Esophagus squamous epithelium (tissue), 5 donors: ENCODE results near the gene TMTC1. TPM values are rescaled to one million over a fixed set of nuclear protein-coding genes. Genes with fewer than 3 reads are reported as not detected.
A peak's percentile ranks its signal among the peaks of the same experiment; 100 is the strongest.

ENCODE experiments used
- DNase-seq: peaks from one replicate; lab custom pipeline; 2025; lab: John Stamatoyannopoulos, UW
- H3K27ac ChIP-seq, 4 donors: fragments of 200-600 bp; sonication (generic); one replicate each; pipeline ENCODE4 v1.5.1; 2016 to 2019; ENCODE audit warnings: mild to moderate bottlenecking in 1 of 4
- H3K27me3 ChIP-seq, 4 donors: fragments of 200-600 bp; sonication (generic); 1 replicate in 3 of 4; 2 replicates in 1 of 4; pipeline versions ENCODE4 v1.5.1 to v1.6.0; 2017 to 2021; ENCODE audit warnings: antibody characterized with exemption in 1 of 4
- H3K36me3 ChIP-seq, 3 donors: fragments of 200-600 bp; sonication (generic); one replicate each; pipeline ENCODE4 v1.5.1; 2016 to 2019
- H3K4me1 ChIP-seq, 3 donors: fragments of 200-600 bp; sonication (generic); one replicate each; pipeline ENCODE4 v1.5.1; 2017 to 2019
- H3K4me3 ChIP-seq, 4 donors: fragments of 200-600 bp; sonication (generic); 1 replicate in 3 of 4; 2 replicates in 1 of 4; pipeline ENCODE4 v1.5.1; 2016 to 2019; ENCODE audit warnings: mild to moderate bottlenecking in 2 of 4, moderate library complexity in 1 of 4
- H3K9me3 ChIP-seq, 3 donors: fragments of 200-600 bp; sonication (generic); one replicate each; pipeline ENCODE4 v1.5.1; 2016 to 2019
- POLR2A ChIP-seq, 4 donors: fragments of 450-650 bp; IDR thresholded peaks; one replicate each; pipeline ENCODE4 v1.6.1; 2017; ENCODE audit warnings: antibody characterized with exemption in 4 of 4, mild to moderate bottlenecking in 4 of 4, moderate library complexity in 3 of 4
- WGBS, 2 donors: methylation state at CpG; one replicate each; pipeline ENCODE4 v1.1.5; 2018; 5-methylcytosine and 5-hydroxymethylcytosine counted together
- intact Hi-C: fragments of 100-400 bp; cut with DNase I; formaldehyde crosslinking; loops from one replicate; pipeline ENCODE4 v1.15.0; 2022
- total RNA-seq, 4 donors: library from RNA; depleted of rRNA; stranded (reverse); fragments of >200 nt; gene quantifications; one replicate each; pipeline ENCODE4 v1.1.0, GENCODE V29; 2016
- TF ChIP-seq, protein P1 (sequence below), 6 experiments: fragments of 450-650 bp in 4 of 6; fragments of 200-600 bp in 2 of 6; sonication (generic) in 2 of 6; IDR thresholded peaks; one replicate each; pipeline ENCODE4 v1.5.1; 2016 to 2019; ENCODE audit warnings: antibody characterized with exemption in 6 of 6, mild to moderate bottlenecking in 4 of 6, moderate library complexity in 4 of 6
- donor health status: DM: yes; HTN: yes; CAD: no.

Gene TMTC1
- total RNA-seq, 4 donors from 2014 or later: 2.5 to 31.9 (median 14.7) TPM

- H3K4me1 ChIP-seq: peaks cover 0 to 40% (median 11%) of the 10 kb centered on the region in 3 donors
- no peaks in the 10 kb centered on the region for H3K27me3 ChIP-seq
- H3K27ac ChIP-seq: no peak overlapping the region
- WGBS, 2 donors: 66 to 89% methylated on average over 3 of the region's 3 CpGs
- no peak for DNase-seq
- no peaks in the 10 kb centered on the region for H3K9me3 ChIP-seq
- H3K4me3 ChIP-seq: no peak overlapping the region
- TF ChIP-seq POLR2A (IDR thresholded peaks at IDR 0.05): no peak
- TF ChIP-seq, protein P1, sequence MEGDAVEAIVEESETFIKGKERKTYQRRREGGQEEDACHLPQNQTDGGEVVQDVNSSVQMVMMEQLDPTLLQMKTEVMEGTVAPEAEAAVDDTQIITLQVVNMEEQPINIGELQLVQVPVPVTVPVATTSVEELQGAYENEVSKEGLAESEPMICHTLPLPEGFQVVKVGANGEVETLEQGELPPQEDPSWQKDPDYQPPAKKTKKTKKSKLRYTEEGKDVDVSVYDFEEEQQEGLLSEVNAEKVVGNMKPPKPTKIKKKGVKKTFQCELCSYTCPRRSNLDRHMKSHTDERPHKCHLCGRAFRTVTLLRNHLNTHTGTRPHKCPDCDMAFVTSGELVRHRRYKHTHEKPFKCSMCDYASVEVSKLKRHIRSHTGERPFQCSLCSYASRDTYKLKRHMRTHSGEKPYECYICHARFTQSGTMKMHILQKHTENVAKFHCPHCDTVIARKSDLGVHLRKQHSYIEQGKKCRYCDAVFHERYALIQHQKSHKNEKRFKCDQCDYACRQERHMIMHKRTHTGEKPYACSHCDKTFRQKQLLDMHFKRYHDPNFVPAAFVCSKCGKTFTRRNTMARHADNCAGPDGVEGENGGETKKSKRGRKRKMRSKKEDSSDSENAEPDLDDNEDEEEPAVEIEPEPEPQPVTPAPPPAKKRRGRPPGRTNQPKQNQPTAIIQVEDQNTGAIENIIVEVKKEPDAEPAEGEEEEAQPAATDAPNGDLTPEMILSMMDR (IDR thresholded peaks at IDR 0.05): no peak
- intact Hi-C loops: no loop called here
- H3K36me3 ChIP-seq: no peaks in the 10 kb centered on the region
Observed at GRCh38 chr12:29564925-29565324, 218.8 kb downstream of the TMTC1 start.

GRCh38 chr12:29563636-29564035 lies 220.1 kb downstream of the TMTC1 start:
- intact Hi-C loops: no loop called here
- H3K9me3 ChIP-seq: no peaks in the 10 kb centered on the region
- H3K4me3 ChIP-seq: peak overlapping the region in 1 of 4 donors; percentile 13
- TF ChIP-seq POLR2A (IDR thresholded peaks at IDR 0.05): no peak
- TF ChIP-seq, protein P1 (IDR thresholded peaks at IDR 0.05): no peak
- no peaks in the 10 kb centered on the region for H3K36me3 ChIP-seq
- WGBS, 2 donors: 53 to 63% methylated on average over 9 to 10 of the region's 10 CpGs
- H3K27me3 ChIP-seq: no peaks in the 10 kb centered on the region
- peak overlapping the region in 3 of 4 donors; percentile 55 to 89 (median 67) for H3K27ac ChIP-seq
- H3K4me1 ChIP-seq: peaks cover 0 to 32% (median 5%) of the 10 kb centered on the region in 3 donors
- no peak for DNase-seq

DNA sequence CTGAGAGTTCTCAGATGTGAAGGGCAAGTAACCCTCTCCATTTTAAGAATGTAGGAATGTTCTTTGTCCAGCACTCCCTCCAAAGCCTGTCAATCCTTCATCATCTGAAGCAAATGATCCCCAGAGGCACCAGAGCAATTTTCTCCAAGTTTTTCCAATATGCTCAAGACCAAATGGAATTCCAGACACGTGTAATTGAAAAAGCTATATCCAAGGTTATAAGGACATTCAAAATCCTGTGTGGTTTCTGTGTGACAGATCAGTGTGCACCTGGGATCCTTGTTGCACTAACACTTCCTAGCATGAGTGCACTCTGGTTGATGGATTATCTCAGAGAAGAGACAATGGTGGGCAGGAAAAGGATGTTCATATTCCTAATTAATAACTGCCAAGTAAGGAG lies 220.7 kb downstream of the TMTC1 start:
- no peaks in the 10 kb centered on the region for H3K9me3 ChIP-seq
- no peak for TF ChIP-seq POLR2A (IDR thresholded peaks at IDR 0.05)
- TF ChIP-seq, protein P1 (IDR thresholded peaks at IDR 0.05): no peak
- H3K27ac ChIP-seq: peak overlapping the region; percentile 16 to 89 (median 61)
- DNase-seq: no peak
- no peaks in the 10 kb centered on the region for H3K36me3 ChIP-seq
- H3K27me3 ChIP-seq: no peaks in the 10 kb centered on the region
- intact Hi-C loops: no loop called here
- WGBS, 2 donors: 50 to 58% methylated on average over 1 of the region's 1 CpG
- H3K4me3 ChIP-seq: no peak overlapping the region
- peaks cover 0 to 32% (median 5%) of the 10 kb centered on the region in 3 donors for H3K4me1 ChIP-seq

- peak overlapping the region; percentile 16 to 89 (median 61) for H3K27ac ChIP-seq
- WGBS, 2 donors: 64 to 71% methylated on average over 4 of the region's 4 CpGs
- H3K9me3 ChIP-seq: no peaks in the 10 kb centered on the region
- no peaks in the 10 kb centered on the region for H3K27me3 ChIP-seq
- DNase-seq: no peak
- TF ChIP-seq, protein P1 (IDR thresholded peaks at IDR 0.05): no peak
- no peak for TF ChIP-seq POLR2A (IDR thresholded peaks at IDR 0.05)
- no peaks in the 10 kb centered on the region for H3K36me3 ChIP-seq
- peaks cover 0 to 32% (median 5%) of the 10 kb centered on the region in 3 donors for H3K4me1 ChIP-seq
- H3K4me3 ChIP-seq: no peak overlapping the region
- intact Hi-C loops: no loop called here
Observed at GRCh38 chr12:29562110-29562804, 221.5 kb downstream of the TMTC1 start.

- WGBS, 2 donors: 57 to 60% methylated on average over 3 of the region's 3 CpGs
- intact Hi-C loops: no loop called here
Observed at GRCh38 chr12:29561664-29562071, 222.1 kb downstream of the TMTC1 start.

More at GRCh38 chr12:29561664-29562071, 222.1 kb downstream of the TMTC1 start:
- no peak overlapping the region for H3K4me3 ChIP-seq
- TF ChIP-seq POLR2A (IDR thresholded peaks at IDR 0.05): no peak
- TF ChIP-seq, protein P1 (IDR thresholded peaks at IDR 0.05): no peak
- H3K9me3 ChIP-seq: no peaks in the 10 kb centered on the region
- peaks cover 0 to 32% (median 5%) of the 10 kb centered on the region in 3 donors for H3K4me1 ChIP-seq
- DNase-seq: no peak
- no peaks in the 10 kb centered on the region for H3K36me3 ChIP-seq
- no peaks in the 10 kb centered on the region for H3K27me3 ChIP-seq
- peak overlapping the region in 3 of 4 donors; percentile 55 to 89 (median 67) for H3K27ac ChIP-seq
